Limb (tissue), 2 donors: ENCODE results near the gene MNAT1.

ENCODE experiments used
- DNase-seq, 2 donors: peaks; one replicate each; pipeline ENCODE4 v3.0.0-alpha.2; 2016; ENCODE audit errors: extremely low spot score in 2 of 2

Gene MNAT1

GRCh38 chr14:60964904-60965303, 230.3 kb downstream of the MNAT1 start:
- no peak for DNase-seq

GRCh38 chr14:60965402-60965801, 230.8 kb downstream of the MNAT1 start:
- DNase-seq, result peak in 1 of 2 donors; percentile 49

GRCh38 chr14:60968099-60968498, 233.5 kb downstream of the MNAT1 start:
- no peak for DNase-seq

GRCh38 chr14:60968671-60969070, 234.1 kb downstream of the MNAT1 start:
- no peak for DNase-seq

GRCh38 chr14:60970146-60970545, 235.6 kb downstream of the MNAT1 start:
- no peak for DNase-seq

GRCh38 chr14:60971271-60971670, 236.7 kb downstream of the MNAT1 start:
- no peak for DNase-seq

GRCh38 chr14:60972295-60972694, 237.7 kb downstream of the MNAT1 start:
- no peak for DNase-seq

GRCh38 chr14:60973070-60973469, 238.5 kb downstream of the MNAT1 start:
- no peak for DNase-seq

- DNase-seq, result no peak
Measured at GRCh38 chr14:60974090-60974651, 239.6 kb downstream of the MNAT1 start.

- no peak for DNase-seq
Measured at GRCh38 chr14:60975551-60975950, 241.0 kb downstream of the MNAT1 start.

- DNase-seq, result no peak
Measured at GRCh38 chr14:60977847-60978246, 243.3 kb downstream of the MNAT1 start.

- DNase-seq, result peak; percentile 97
Measured at GRCh38 chr14:60980811-60981632, 246.5 kb downstream of the MNAT1 start, which contains the start of the genes SLC38A6 and TRMT5. Gene SLC38A6 (plus strand): TSS chr14:60981245. CDS start chr14:60981278, 33 bp downstream. Gene TRMT5 (minus strand): TSS chr14:60981079. CDS start chr14:60980973, 106 bp downstream.

- DNase-seq, result no peak
Measured at GRCh38 chr14:60981633-60982455, 247.3 kb downstream of the MNAT1 start.

GRCh38 chr14:60984196-60984595, 249.6 kb downstream of the MNAT1 start:
- no peak for DNase-seq

- no peak for DNase-seq
Measured at GRCh38 chr14:60986500-60986899, 251.9 kb downstream of the MNAT1 start.

- DNase-seq, result no peak
Measured at GRCh38 chr14:60989599-60989998, 255.0 kb downstream of the MNAT1 start.

GRCh38 chr14:60998617-60999016, 264.1 kb downstream of the MNAT1 start:
- no peak for DNase-seq

GRCh38 chr14:60999536-60999935, 265.0 kb downstream of the MNAT1 start:
- no peak for DNase-seq

GRCh38 chr14:61003571-61003970, 269.0 kb downstream of the MNAT1 start:
- DNase-seq, result no peak

GRCh38 chr14:61019537-61019936, 285.0 kb downstream of the MNAT1 start:
- no peak for DNase-seq
